Fibroblast of peridontal ligament (primary cell): ENCODE measurements around the gene STAU1.
"Not testable (repeated sequence)": the region's sequence is repeated elsewhere in the genome, so short reads cannot be mapped to it uniquely, and the experiment has no call there.

ENCODE experiments used
- DNase-seq: peaks from one replicate; pipeline ENCODE4 v3.0.0-alpha.2; 2010; ENCODE audit errors: extremely low read depth

The STAU1 gene

DNA sequence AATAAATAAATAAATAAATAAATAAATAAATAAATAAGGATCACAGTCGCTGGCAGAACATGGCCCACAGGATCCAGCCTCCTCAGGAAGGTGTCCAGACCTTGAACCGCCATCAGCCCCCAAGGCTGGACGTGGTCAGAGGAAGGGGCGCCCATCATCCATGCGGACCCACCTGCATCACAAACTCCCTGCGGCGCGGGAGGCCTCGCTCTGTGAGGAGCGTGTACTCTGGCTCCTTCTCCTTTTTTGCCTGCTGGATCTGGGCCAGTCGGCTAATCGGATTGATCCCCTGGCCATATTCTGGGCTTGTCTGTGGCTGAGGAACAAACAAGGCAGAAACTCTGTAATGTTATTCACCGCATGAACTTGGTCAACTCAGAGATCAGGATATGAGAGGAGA, 65.2 kb downstream of the STAU1 start:
- no peak for DNase-seq

DNA sequence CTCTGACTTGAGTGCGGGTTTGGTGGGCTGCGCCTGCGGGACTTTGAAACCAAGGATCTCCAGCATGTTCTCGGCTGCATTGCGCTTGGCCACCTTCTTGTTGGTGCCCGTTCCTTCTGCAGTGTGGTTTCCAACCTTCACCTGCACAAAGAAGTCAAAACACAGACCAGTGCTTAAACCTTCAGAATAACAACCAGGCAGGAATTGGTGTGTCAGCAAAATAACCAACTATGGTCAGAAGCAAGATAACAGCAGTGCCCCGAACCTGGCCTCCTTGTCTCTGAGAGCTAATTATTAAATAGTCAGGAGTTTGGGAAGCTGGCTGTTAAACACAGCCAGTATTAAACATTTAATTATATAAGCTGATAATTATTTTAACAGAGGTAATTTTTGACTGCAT, 68.1 kb downstream of the STAU1 start:
- DNase-seq: no peak

DNA sequence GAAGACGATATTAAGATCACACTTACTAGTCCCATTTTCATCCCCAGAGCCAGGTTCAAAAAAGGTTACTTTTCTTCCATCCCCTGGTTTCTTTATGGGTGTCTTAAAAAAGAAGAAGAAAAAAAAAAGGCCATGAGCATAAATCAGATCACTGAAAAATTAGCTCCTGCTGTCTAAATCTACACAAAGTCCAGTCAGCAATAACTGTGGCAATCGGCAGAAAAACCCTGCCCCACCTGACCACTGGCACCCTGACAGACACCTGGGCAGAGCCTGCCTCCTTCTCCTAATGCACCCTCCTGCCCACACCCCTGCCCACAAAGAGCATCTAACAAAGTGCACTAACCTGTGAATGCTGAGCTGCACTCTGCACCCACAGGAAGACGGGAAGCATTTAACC, 69.8 kb downstream of the STAU1 start:
- DNase-seq: no peak

GRCh38 chr20:49115564-49115963, 72.6 kb downstream of the STAU1 start:
- peak; percentile 48 for DNase-seq

- DNase-seq: no peak
Measured at GRCh38 chr20:49112596-49113274, 75.4 kb downstream of the STAU1 start.

DNA sequence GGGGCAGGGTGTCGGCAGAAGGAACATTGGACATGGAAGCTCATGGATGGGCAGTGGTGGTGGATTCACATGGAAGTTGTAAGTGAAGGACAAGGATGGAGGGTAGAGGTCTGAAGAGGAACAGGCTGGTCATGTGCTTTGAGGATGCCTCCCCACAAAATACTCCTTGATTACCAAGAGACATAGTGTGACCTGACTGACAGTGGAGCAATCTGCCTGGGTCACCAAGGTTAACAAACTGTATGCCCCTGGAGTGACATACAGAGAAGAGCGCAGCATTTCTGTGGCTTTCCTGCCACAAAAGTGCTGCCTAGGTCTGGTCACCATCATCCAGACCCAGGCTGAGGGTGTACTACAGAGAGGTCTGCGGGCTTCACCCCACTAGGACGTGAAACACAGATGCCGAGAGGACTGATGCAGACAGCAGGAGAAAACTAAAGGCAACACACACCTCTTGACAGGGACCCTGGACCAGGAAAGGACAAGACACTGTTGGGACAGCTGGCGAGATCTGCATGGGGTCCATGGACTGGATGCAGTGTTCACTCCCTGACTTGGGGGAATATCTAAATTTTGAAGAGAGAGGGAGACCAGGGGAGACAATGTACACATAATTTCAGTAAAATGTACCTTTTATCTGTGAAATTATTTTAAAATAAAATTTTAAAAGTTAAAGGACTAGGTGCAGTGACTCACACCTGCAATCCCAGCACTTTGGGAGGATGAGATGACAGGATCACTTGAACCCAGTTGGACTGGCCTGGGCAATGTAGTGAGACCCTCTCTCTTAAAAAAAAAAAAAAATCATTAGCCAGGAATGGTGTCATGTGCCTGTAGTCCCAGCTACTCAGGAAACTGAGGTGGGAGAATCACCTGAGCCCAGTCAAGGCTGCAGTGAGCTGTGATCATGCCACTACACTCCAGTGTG, 77.1 kb downstream of the STAU1 start:
- DNase-seq: no peak

- no peak for DNase-seq
Measured at GRCh38 chr20:49106328-49106727, 81.8 kb downstream of the STAU1 start.

GRCh38 chr20:49104979-49105547, 83.1 kb downstream of the STAU1 start:
- not testable (repeated sequence) for DNase-seq

DNA sequence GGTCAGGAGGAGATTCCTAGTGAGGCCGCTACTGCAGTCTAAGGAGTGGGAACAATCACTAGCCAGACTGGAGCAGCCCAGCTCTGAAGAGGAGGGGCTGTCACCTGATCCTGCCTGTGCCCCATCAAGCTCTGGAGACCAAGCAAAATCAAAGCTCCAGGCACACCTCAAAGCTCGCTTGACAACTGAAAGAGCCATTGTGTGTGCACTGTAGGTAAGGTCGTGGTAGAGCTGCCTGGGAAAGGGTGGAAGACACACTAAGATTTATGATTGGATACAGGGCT, 83.8 kb downstream of the STAU1 start:
- no peak for DNase-seq

- DNase-seq: no peak
Measured at GRCh38 chr20:49103647-49104364, 84.3 kb downstream of the STAU1 start.

DNA sequence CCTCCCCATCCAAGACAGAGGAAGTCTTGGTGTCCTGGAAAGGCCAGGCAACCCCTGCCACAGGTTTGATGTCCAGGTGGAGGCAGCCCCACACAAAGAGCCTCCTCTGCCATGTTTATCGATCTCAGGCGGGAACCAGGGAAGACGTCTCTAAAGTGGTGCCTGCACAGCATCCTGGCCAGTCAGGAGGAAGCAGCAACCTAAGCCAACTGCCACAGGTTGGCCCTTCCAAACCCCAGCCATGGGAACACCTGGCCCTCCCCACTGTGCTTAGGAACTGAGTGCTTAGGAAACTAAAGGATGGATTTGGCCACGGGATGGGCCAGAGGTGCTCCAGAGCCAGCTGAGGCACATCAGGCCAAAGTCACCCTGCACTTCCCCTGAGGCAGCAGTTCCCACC, 85.1 kb downstream of the STAU1 start:
- DNase-seq: no peak

DNA sequence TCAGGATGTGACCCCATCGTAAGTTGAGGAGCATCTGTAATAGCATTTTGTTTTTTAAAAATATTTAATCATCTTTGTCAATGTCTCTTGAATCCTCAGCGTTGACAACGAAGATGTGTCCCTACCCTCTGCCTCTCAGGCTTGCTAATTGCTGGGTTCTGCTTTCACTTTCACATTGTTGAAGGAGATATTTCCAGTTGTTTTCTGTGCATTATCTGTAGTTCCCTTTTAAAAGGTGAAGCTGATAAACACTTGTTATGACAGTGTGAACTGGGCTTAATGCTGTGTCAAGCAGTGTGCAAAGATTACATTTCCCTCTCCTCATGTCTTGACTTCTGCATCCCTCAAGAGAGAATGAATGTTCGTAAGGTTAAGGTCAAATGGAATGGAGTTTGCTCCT, 87.2 kb downstream of the STAU1 start:
- DNase-seq: peak; percentile 35

DNA sequence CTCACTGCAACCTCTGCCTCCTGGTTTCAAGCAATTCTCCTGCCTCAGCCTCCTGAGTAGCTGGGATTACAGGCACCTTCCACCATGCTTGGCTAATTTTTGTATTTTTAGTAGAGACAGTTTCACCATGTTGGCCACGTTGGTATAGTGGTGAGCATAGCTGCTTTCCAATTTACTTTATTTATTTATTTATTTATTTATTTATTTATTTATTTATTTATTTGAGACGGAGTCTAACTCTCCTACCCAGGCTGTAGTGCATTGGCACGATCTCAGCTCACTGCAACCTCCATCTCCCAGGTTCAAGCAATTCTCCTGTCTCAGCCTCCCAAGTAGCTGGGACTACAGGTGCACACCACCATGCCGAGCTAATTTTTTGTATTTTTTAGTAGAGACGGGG, 87.8 kb downstream of the STAU1 start:
- not testable (repeated sequence) for DNase-seq

DNA sequence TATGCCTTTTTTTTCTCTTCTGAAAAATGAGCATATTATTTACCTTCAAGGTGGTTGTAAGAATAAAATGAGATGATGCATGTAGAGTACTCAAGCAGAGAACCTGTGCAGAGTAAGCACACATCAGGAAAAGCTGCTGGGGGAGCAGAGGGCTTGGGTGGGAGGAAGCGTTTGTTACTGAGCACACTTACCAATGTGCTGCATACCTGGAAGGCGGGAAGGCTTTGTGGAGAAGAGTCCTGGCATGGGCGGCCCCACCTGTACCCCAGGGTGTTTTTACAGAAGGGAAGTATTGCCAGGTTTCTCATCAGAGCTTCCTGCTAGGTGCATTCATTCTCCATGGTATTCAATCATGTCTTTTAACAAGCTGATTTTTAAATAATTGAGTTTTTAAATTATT, 89.1 kb downstream of the STAU1 start:
- no peak for DNase-seq

DNA sequence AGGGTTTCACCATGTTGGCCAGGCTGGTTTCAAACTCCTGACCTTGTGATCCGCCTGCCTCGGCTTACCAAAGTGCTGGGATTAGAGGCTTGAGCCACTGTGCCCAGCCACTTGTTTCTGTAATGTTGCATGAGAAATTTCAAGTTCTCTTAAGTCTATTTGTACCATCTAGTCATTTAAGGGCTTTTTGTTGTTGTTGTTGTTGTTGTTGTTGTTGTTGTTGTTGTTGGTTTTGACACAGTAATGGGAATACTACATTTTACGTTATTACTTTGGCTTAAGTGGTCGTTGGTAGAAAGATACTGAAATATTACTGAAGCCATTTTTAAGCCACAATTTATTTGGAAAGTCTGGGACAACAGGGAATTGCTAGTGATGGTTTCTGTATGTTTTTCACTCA, 90.0 kb downstream of the STAU1 start:
- no peak for DNase-seq

DNA sequence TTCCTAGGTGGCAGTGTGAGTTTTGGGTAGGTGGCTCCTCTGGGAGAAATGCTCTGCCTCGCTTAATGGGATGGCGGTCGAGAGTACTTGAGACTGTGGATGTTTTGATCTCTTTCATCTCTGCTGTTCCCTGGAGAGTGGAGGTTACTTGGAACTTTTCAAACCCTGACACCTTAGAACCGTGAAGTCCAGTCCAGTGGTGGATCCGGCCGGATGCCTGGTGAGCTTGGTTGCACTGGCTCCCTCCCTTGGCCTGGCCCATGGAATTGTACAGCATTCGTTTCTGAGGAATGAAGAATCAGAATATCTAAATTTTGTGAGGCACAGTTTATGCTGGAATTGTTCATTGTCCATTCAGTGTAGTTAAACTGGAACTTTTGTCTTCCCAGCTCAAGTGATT, 91.0 kb downstream of the STAU1 start:
- no peak for DNase-seq

DNA sequence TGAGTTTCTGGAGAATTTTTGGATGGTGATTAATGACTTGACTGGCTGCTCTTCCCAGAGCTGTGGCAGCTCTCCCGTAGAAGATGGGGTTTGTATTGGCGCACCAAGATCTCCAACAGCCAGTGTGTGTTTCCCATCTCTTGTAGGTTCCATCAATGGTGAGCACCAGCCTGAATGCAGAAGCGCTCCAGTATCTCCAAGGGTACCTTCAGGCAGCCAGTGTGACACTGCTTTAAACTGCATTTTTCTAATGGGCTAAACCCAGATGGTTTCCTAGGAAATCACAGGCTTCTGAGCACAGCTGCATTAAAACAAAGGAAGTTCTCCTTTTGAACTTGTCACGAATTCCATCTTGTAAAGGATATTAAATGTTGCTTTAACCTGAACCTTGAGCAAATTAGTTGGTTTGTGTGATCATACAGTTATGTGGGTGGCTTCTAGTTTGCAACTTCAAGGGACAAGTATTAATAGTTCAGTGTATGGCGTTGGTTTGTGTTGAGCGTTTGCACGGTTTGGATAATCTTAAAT, 91.9 kb downstream of the STAU1 start:
- DNase-seq: no peak

DNA sequence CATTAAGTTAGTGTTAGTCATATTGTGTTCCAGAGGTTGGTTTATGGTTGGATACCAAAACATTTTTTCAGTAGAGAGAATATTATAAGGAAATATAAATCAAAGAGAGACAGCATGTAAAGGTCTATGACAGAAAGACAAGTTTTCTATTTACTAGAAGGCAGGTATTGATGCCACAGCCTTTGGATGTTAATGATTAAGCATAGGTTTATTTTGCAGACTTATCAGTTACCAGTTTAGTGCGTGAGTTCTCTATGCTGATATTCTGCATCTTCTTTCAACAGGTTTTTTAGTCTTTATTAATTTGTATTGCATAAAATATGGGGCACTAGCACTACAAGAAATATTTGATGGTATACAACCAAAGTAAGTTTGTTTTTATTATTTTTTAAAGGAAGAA, 96.4 kb downstream of the STAU1 start:
- no peak for DNase-seq

- DNase-seq: no peak
Measured at GRCh38 chr20:49091104-49091503, 97.0 kb downstream of the STAU1 start.

DNA sequence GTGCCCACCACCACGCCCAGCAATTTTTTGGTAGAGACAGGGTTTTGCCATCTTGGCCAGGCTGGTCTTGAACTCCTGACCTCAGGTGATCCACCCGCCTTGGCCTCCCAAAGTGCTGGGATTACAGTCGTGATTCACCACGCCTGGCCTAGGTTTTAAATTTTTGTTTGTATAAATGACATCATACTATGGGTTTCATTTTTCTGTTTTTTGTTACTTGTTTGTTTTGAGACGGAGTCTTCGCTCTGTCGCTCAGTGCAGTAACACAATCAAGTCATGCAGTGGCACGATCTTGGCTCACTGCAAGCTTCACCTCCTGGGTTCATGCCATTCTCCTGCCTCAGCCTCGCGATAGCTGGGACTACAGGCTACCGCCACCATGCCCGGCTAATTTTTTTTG, 105.8 kb downstream of the STAU1 start:
- DNase-seq: not testable (repeated sequence)

DNA sequence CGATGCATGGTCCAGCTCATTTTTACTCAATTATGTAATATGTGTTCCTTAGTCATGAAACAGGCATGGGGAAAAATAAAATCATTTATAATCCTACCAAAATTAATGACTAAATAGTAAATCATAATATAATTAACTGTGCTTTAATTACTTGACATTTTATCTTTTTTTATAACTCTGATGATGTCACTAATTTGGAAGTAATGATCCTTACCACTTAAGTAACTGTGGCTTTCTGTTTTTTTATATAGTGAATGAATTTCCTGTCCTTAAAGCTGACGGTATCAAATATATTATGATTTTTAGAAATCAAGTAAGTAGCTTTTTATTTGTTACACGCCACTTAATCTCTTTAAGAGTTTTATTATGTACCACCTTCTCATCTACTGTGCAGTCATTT, 109.8 kb downstream of the STAU1 start:
- no peak for DNase-seq

DNA sequence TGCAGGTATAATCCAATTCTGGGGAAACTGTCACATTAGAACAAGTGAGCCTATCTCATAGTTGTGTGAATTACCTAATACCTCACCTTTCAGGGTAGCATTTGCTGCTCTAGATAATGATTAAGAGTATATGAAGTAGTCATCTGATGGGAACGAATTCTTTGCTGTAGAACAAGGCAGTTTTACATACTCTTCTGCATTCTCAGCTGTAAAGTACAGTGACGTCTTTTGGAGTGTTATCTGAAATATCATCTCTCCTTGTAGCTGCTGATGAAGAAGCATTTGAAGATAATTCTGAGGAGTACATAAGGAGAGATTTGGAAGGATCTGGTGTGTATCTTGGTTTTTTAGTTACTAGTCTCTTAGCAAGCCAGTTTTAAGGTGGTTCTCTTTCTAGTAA, 113.6 kb downstream of the STAU1 start:
- no peak for DNase-seq
